Measurements from ENCODE around the gene KIF2A.

The KIF2A gene

DNA sequence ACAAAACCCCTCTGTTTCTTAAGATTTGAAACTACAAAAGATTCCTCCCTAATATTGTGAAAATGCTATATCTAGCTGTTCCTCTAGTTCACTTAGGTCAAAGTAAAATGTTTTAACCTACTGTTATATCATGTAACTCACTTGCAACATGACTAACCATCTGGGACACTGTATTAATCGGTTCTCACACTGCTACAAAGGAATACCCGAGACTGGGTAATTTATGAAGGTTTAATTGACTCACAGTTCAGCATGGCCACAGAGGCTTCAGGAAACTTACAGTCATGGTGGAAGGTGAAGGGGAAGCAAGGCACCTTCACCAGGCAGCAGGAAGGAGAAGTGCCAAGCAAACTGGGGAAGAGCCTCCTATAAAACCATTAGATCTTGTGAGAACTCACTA, 63.0 kb downstream of the KIF2A start:
- TF ChIP-seq POLR2AphosphoS5 (IDR thresholded peaks at IDR 0.05; ENCODE audit: low read depth, low read length) (no peak), TAF1 (IDR thresholded peaks at IDR 0.05; ENCODE audit: borderline replicate concordance, insufficient read depth, low read length) (no peak), FOXP2 (optimal IDR thresholded peaks at IDR 0.05; ENCODE audit: borderline replicate concordance, extremely low read depth, extremely low read length, insufficient read depth) (no peak), SIN3A (IDR thresholded peaks at IDR 0.05; ENCODE audit: borderline replicate concordance, insufficient read depth, low read length) (no peak)
- TF ChIP-seq, protein P1, sequence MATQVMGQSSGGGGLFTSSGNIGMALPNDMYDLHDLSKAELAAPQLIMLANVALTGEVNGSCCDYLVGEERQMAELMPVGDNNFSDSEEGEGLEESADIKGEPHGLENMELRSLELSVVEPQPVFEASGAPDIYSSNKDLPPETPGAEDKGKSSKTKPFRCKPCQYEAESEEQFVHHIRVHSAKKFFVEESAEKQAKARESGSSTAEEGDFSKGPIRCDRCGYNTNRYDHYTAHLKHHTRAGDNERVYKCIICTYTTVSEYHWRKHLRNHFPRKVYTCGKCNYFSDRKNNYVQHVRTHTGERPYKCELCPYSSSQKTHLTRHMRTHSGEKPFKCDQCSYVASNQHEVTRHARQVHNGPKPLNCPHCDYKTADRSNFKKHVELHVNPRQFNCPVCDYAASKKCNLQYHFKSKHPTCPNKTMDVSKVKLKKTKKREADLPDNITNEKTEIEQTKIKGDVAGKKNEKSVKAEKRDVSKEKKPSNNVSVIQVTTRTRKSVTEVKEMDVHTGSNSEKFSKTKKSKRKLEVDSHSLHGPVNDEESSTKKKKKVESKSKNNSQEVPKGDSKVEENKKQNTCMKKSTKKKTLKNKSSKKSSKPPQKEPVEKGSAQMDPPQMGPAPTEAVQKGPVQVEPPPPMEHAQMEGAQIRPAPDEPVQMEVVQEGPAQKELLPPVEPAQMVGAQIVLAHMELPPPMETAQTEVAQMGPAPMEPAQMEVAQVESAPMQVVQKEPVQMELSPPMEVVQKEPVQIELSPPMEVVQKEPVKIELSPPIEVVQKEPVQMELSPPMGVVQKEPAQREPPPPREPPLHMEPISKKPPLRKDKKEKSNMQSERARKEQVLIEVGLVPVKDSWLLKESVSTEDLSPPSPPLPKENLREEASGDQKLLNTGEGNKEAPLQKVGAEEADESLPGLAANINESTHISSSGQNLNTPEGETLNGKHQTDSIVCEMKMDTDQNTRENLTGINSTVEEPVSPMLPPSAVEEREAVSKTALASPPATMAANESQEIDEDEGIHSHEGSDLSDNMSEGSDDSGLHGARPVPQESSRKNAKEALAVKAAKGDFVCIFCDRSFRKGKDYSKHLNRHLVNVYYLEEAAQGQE (IDR thresholded peaks at IDR 0.05; ENCODE audit: insufficient read depth in 1 of 2, low read depth in 2 of 2, low read length in 2 of 2) = no peak

DNA sequence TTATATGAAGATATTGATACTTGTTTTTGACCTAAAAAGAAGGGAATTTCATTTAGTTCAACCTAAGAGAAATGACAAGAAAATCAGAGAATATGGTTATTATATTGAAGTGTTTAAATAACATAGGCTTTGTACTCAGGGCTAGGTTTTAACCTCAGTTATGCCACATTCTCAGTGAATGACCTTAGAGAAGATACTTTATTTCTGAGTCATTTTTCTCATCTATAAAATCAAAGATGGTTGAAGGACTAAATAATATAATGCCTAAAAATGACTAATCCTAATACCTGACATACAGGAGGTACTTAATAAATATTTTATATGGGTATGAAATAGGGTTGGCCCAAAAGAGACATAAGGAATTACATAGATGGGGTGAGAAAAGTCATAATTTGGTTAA, 65.4 kb downstream of the KIF2A start:
- no peak for TF ChIP-seq FOXP2 (optimal IDR thresholded peaks at IDR 0.05; ENCODE audit: borderline replicate concordance, extremely low read depth, extremely low read length, insufficient read depth)
- TF ChIP-seq TAF1 (IDR thresholded peaks at IDR 0.05; ENCODE audit: borderline replicate concordance, insufficient read depth, low read length) = no peak
- TF ChIP-seq, protein P1 (IDR thresholded peaks at IDR 0.05; ENCODE audit: insufficient read depth in 1 of 2, low read depth in 2 of 2, low read length in 2 of 2) = no peak
- TF ChIP-seq POLR2AphosphoS5 (IDR thresholded peaks at IDR 0.05; ENCODE audit: low read depth, low read length) = no peak
- TF ChIP-seq SIN3A (IDR thresholded peaks at IDR 0.05; ENCODE audit: borderline replicate concordance, insufficient read depth, low read length) = no peak

DNA sequence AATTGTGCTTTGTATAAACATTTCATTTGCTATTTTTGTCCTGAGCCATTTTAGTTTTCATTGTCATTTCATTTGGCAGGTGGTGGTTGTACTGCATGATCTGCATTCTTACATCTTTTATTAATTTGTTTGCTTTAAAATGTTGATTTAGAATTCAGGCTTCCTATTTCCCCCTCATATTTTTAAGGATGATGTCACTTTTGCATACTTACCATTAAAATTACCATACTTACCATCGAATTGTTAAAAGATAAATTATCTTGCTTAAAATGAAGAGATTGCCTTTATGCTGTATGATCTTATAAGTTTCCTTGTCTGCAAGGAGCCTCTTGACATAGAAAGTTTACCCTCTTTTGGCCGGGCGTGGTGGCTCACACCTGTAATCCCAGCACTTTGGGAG, 66.6 kb downstream of the KIF2A start:
- TF ChIP-seq SIN3A (IDR thresholded peaks at IDR 0.05; ENCODE audit: borderline replicate concordance, insufficient read depth, low read length) = no peak

DNA sequence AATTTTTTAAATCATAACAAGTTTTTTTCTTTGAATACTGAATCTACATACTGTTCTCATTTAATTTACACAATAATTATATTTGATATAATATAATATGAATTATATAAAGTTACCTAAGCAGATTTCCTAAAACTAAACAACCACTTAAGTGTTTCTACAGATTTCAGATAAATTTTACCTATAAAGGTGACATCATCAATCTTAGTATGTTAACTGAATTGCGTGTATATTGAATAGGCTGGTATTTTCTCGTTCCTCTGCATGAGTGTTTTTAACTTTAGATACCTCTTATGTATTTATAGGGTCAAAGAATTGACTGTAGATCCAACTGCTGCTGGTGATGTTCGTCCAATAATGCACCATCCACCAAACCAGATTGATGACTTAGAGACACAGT, 67.4 kb downstream of the KIF2A start:
- TF ChIP-seq, protein P1 (IDR thresholded peaks at IDR 0.05; ENCODE audit: insufficient read depth in 1 of 2, low read depth in 2 of 2, low read length in 2 of 2) = no peak
- no peak for TF ChIP-seq SIN3A (IDR thresholded peaks at IDR 0.05; ENCODE audit: borderline replicate concordance, insufficient read depth, low read length)
- no peak for TF ChIP-seq FOXP2 (optimal IDR thresholded peaks at IDR 0.05; ENCODE audit: borderline replicate concordance, extremely low read depth, extremely low read length, insufficient read depth)
- TF ChIP-seq POLR2AphosphoS5 (IDR thresholded peaks at IDR 0.05; ENCODE audit: low read depth, low read length) = no peak
- no peak for TF ChIP-seq TAF1 (IDR thresholded peaks at IDR 0.05; ENCODE audit: borderline replicate concordance, insufficient read depth, low read length)

- TF ChIP-seq TAF1 (IDR thresholded peaks at IDR 0.05; ENCODE audit: borderline replicate concordance, insufficient read depth, low read length) (no peak), SIN3A (IDR thresholded peaks at IDR 0.05; ENCODE audit: borderline replicate concordance, insufficient read depth, low read length) (no peak), POLR2AphosphoS5 (IDR thresholded peaks at IDR 0.05; ENCODE audit: low read depth, low read length) (no peak), FOXP2 (optimal IDR thresholded peaks at IDR 0.05; ENCODE audit: borderline replicate concordance, extremely low read depth, extremely low read length, insufficient read depth) (no peak)
- TF ChIP-seq, protein P1 (IDR thresholded peaks at IDR 0.05; ENCODE audit: insufficient read depth in 1 of 2, low read depth in 2 of 2, low read length in 2 of 2) = no peak
These were observed 68.1 kb downstream of the KIF2A start for GRCh38 chr5:62374090-62374489.
